DND-41 (cell line): ENCODE measurements around the gene ADAM17.

Source experiments
- ATAC-seq: fragments of 200-7000 bp; cut with Tn5 transposase; 3 replicates; pipeline ENCODE4 v1.9.1; 2021; ENCODE audit warnings: low read depth; ENCODE audit not compliant: insufficient read depth
- DNase-seq: peaks from one replicate; pipeline ENCODE4 v3.0.0-alpha.2; 2020
- H2AFZ ChIP-seq: 2 replicates; pipeline ENCODE4 v1.6.0; 2012; ENCODE audit warnings: low read depth, low read length
- H3K27ac ChIP-seq: 2 replicates; pipeline ENCODE4 v1.5.1; 2012; ENCODE audit warnings: low read length, inconsistent platforms
- H3K27me3 ChIP-seq: fragments of 200-600 bp; sonication (generic); 2 replicates; pipeline ENCODE4 v1.6.0; 2012; ENCODE audit warnings: low read length, mild to moderate bottlenecking, inconsistent platforms; ENCODE audit not compliant: insufficient read depth, poor library complexity
- H3K36me3 ChIP-seq: 2 replicates; pipeline ENCODE4 v1.5.1; 2012; ENCODE audit warnings: low read length, inconsistent platforms; ENCODE audit not compliant: insufficient read depth
- H3K4me1 ChIP-seq: 2 replicates; pipeline ENCODE4 v1.5.1; 2012; ENCODE audit warnings: mild to moderate bottlenecking, low read length; ENCODE audit not compliant: insufficient read depth
- H3K4me2 ChIP-seq: 2 replicates; pipeline ENCODE4 v1.6.0; 2012; ENCODE audit warnings: mild to moderate bottlenecking, moderate library complexity, low read length, inconsistent platforms; ENCODE audit not compliant: insufficient read depth
- H3K4me3 ChIP-seq, 2 experiments: fragments of 200-600 bp in 1 of 2; shearing (Covaris generic) in 1 of 2; 2 replicates each; pipeline ENCODE4 v1.5.1; 2012 to 2016; ENCODE audit warnings: inconsistent platforms in 2 of 2, low read length in 2 of 2, mild to moderate bottlenecking in 2 of 2, low read depth in 1 of 2, moderate library complexity in 1 of 2
- H3K79me2 ChIP-seq: 2 replicates; pipeline ENCODE4 v1.6.0; 2012; ENCODE audit warnings: low read length, inconsistent platforms; ENCODE audit not compliant: insufficient read depth
- H3K9ac ChIP-seq: 2 replicates; pipeline ENCODE4 v1.6.0; 2012; ENCODE audit warnings: low read depth, mild to moderate bottlenecking, inconsistent platforms, low read length, moderate library complexity
- H3K9me3 ChIP-seq: 2 replicates; pipeline ENCODE4 v1.5.1; 2012; ENCODE audit warnings: low read length, moderate library complexity, mild to moderate bottlenecking, inconsistent platforms; ENCODE audit not compliant: insufficient read depth, severe bottlenecking
- H4K20me1 ChIP-seq: 2 replicates; pipeline ENCODE4 v1.6.0; 2012; ENCODE audit warnings: low read length; ENCODE audit not compliant: insufficient read depth
- CTCF ChIP-seq: IDR thresholded peaks from 2 replicates; pipeline ENCODE4 v1.5.1; 2012; ENCODE audit warnings: borderline replicate concordance, low read length, moderate library complexity, mild to moderate bottlenecking; ENCODE audit not compliant: poor library complexity, severe bottlenecking; ENCODE audit errors: extremely low read depth
- EZH2 ChIP-seq: IDR thresholded peaks from 3 replicates; pipeline ENCODE4 v1.6.1; 2012; ENCODE audit warnings: borderline replicate concordance, low read depth, mild to moderate bottlenecking, moderate library complexity, low read length, inconsistent platforms; ENCODE audit not compliant: severe bottlenecking

Gene ADAM17

GRCh38 chr2:9497017-9497416 lies 58.6 kb downstream of the ADAM17 start:
- Histone ChIP-seq H3K9me3 (no peaks in the 10 kb centered on the region), H3K4me3 (no peak overlapping the region), H3K4me2 (no peak overlapping the region), H4K20me1 (peaks cover 3% of the 10 kb centered on the region; the same call in 1 of the 2 replicates), H3K36me3 (peaks cover 80% of the 10 kb centered on the region), H3K27me3 (no peaks in the 10 kb centered on the region), H3K4me1 (no peaks in the 10 kb centered on the region), H3K79me2 (no peaks in the 10 kb centered on the region), H3K27ac (no peak overlapping the region), H2AFZ (no peak overlapping the region), H3K9ac (no peak overlapping the region)
- DNase-seq (no peak), ATAC-seq (no peak)
- TF ChIP-seq EZH2 (no peak), CTCF (no peak)

- ATAC-seq: no peak
- Histone ChIP-seq H4K20me1 (peaks cover 2% of the 10 kb centered on the region; the same call in 1 of the 2 replicates), H3K36me3 (peaks cover 87% of the 10 kb centered on the region)
Observed at GRCh38 chr2:9494081-9494480, 61.5 kb downstream of the ADAM17 start.

GRCh38 chr2:9493478-9493877 lies 62.2 kb downstream of the ADAM17 start:
- H3K4me2 ChIP-seq: no peak overlapping the region
- ATAC-seq (no peak), DNase-seq (no peak)
- no peak overlapping the region for H3K27ac ChIP-seq
- H3K9ac ChIP-seq: no peak overlapping the region
- no peak overlapping the region for H2AFZ ChIP-seq
- no peaks in the 10 kb centered on the region for H3K79me2 ChIP-seq
- TF ChIP-seq EZH2 (no peak), CTCF (no peak)
- no peaks in the 10 kb centered on the region for H3K4me1 ChIP-seq
- H3K36me3 ChIP-seq: peaks cover 89% of the 10 kb centered on the region
- H4K20me1 ChIP-seq: peaks cover 2% of the 10 kb centered on the region; the same call in 1 of the 2 replicates
- H3K4me3 ChIP-seq: no peak overlapping the region
- H3K9me3 ChIP-seq: no peaks in the 10 kb centered on the region
- H3K27me3 ChIP-seq: no peaks in the 10 kb centered on the region

More at GRCh38 chr2:9494081-9494480, 61.5 kb downstream of the ADAM17 start:
- Histone ChIP-seq H3K4me1 (no peaks in the 10 kb centered on the region), H3K9ac (no peak overlapping the region), H3K79me2 (no peaks in the 10 kb centered on the region), H3K27me3 (no peaks in the 10 kb centered on the region), H3K4me2 (no peak overlapping the region), H2AFZ (no peak overlapping the region), H3K27ac (no peak overlapping the region), H3K9me3 (no peaks in the 10 kb centered on the region), H3K4me3 (no peak overlapping the region)
- TF ChIP-seq CTCF: no peak
- no peak for TF ChIP-seq EZH2
- no peak for DNase-seq

GRCh38 chr2:9492927-9493326 lies 62.7 kb downstream of the ADAM17 start:
- H3K9ac ChIP-seq: no peak overlapping the region
- no peak overlapping the region for H3K4me2 ChIP-seq
- no peaks in the 10 kb centered on the region for H3K27me3 ChIP-seq
- TF ChIP-seq EZH2: no peak
- TF ChIP-seq CTCF: no peak
- no peak overlapping the region for H2AFZ ChIP-seq
- no peaks in the 10 kb centered on the region for H3K9me3 ChIP-seq
- ATAC-seq: no peak
- no peaks in the 10 kb centered on the region for H3K79me2 ChIP-seq
- no peak for DNase-seq
- H3K4me1 ChIP-seq: no peaks in the 10 kb centered on the region
- no peak overlapping the region for H3K4me3 ChIP-seq
- H4K20me1 ChIP-seq: peaks cover 2% of the 10 kb centered on the region; the same call in 1 of the 2 replicates
- H3K36me3 ChIP-seq: peaks cover 89% of the 10 kb centered on the region
- H3K27ac ChIP-seq: no peak overlapping the region
